ENCODE measurements around the gene PSTPIP1. TPM values are rescaled to one million over a fixed set of nuclear protein-coding genes. Genes with fewer than 3 reads are reported as not detected.

The PSTPIP1 gene
- total RNA-seq, 4 donors from 2014 or later, result 0.57 to 9.9 (median 5.3) TPM

GRCh38 chr15:77032647-77033416, 37.9 kb downstream of the PSTPIP1 start:
- no peak overlapping the region for H3K27ac ChIP-seq
- TF ChIP-seq CTCF (IDR thresholded peaks at IDR 0.05) (no peak), POLR2A (IDR thresholded peaks at IDR 0.05) (no peak)
- DNase-seq, result no peak
- peaks cover 0 to 36% (median 0%) of the 10 kb centered on the region in 3 donors for H3K4me1 ChIP-seq
- no peak overlapping the region for H3K4me3 ChIP-seq
- peaks cover 0 to 21% (median 0%) of the 10 kb centered on the region in 3 donors for H3K36me3 ChIP-seq
- intact Hi-C loops (cut with DNase I), result no loop called here
- no peaks in the 10 kb centered on the region for H3K9me3 ChIP-seq
- H3K27me3 ChIP-seq, result peaks cover 0 to 17% (median 0%) of the 10 kb centered on the region in 4 donors
- 85% methylated on average over 4 of the region's 18 CpGs; no CpG with 5 or more reads in 1 of the 2 donors for WGBS, 2 donors

- 80% methylated on average over 1 of the region's 4 CpGs; no CpG with 5 or more reads in 1 of the 2 donors for WGBS, 2 donors
- H3K27ac ChIP-seq, result no peak overlapping the region
- peaks cover 0 to 21% (median 0%) of the 10 kb centered on the region in 3 donors for H3K36me3 ChIP-seq
- intact Hi-C loops (cut with DNase I), result no loop called here
- no peak overlapping the region for H3K4me3 ChIP-seq
- H3K9me3 ChIP-seq, result no peaks in the 10 kb centered on the region
- peaks cover 0 to 14% (median 0%) of the 10 kb centered on the region in 4 donors for H3K27me3 ChIP-seq
- H3K4me1 ChIP-seq, result peaks cover 0 to 31% (median 0%) of the 10 kb centered on the region in 3 donors
- DNase-seq, result no peak
- TF ChIP-seq POLR2A (IDR thresholded peaks at IDR 0.05) (no peak), CTCF (IDR thresholded peaks at IDR 0.05) (no peak)
These were observed 38.4 kb downstream of the PSTPIP1 start for GRCh38 chr15:77033417-77033728.

- Histone ChIP-seq H3K27me3 (peaks cover 0 to 14% (median 0%) of the 10 kb centered on the region in 4 donors), H3K36me3 (peaks cover 0 to 21% (median 0%) of the 10 kb centered on the region in 3 donors), H3K4me3 (no peak overlapping the region), H3K9me3 (no peaks in the 10 kb centered on the region), H3K4me1 (peaks cover 0 to 28% (median 0%) of the 10 kb centered on the region in 3 donors), H3K27ac (no peak overlapping the region)
- intact Hi-C loops (cut with DNase I), result no loop called here
- 65 to 88% methylated on average over 5 to 9 of the region's 13 CpGs for WGBS, 2 donors
- TF ChIP-seq CTCF (IDR thresholded peaks at IDR 0.05) (no peak), POLR2A (IDR thresholded peaks at IDR 0.05) (no peak)
- no peak for DNase-seq
These were observed 39.1 kb downstream of the PSTPIP1 start for GRCh38 chr15:77033729-77034671.

- peaks cover 0 to 10% (median 0%) of the 10 kb centered on the region in 4 donors for H3K27me3 ChIP-seq
- TF ChIP-seq CTCF (IDR thresholded peaks at IDR 0.05), result peak in 5 of 6 experiments; percentile 13 to 57 (median 43)
- no peak for TF ChIP-seq POLR2A (IDR thresholded peaks at IDR 0.05)
- no peak overlapping the region for H3K4me3 ChIP-seq
- peaks cover 0 to 25% (median 0%) of the 10 kb centered on the region in 3 donors for H3K4me1 ChIP-seq
- no peak overlapping the region for H3K27ac ChIP-seq
- 46 to 78% methylated on average over 1 to 6 of the region's 14 CpGs for WGBS, 2 donors
- H3K36me3 ChIP-seq, result peaks cover 0 to 21% (median 0%) of the 10 kb centered on the region in 3 donors
- H3K9me3 ChIP-seq, result no peaks in the 10 kb centered on the region
- DNase-seq, result no peak
- intact Hi-C loops (cut with DNase I), result no loop called here
These were observed 40.0 kb downstream of the PSTPIP1 start for GRCh38 chr15:77034695-77035489.

All from esophagus squamous epithelium (tissue), 5 donors.